SIG-M5 treated with dmso at 0.1 percent for 504 hours (cell line): ENCODE data around the gene SPATA13.

Source experiments
- DNase-seq: peaks from one replicate; lab custom pipeline; 2025; ENCODE audit not compliant: unreplicated experiment; lab: John Stamatoyannopoulos, UW

SPATA13 gene

GRCh38 chr13:24275041-24275440, 114.5 kb downstream of the SPATA13 start:
- DNase-seq, result no peak

GRCh38 chr13:24276306-24276705, 115.8 kb downstream of the SPATA13 start:
- DNase-seq, result peak; percentile 48

GRCh38 chr13:24276861-24277260, 116.3 kb downstream of the SPATA13 start:
- no peak for DNase-seq

GRCh38 chr13:24277761-24278160, 117.2 kb downstream of the SPATA13 start:
- DNase-seq, result no peak

GRCh38 chr13:24279327-24280110, 119.0 kb downstream of the SPATA13 start:
- peak; percentile 81 for DNase-seq

GRCh38 chr13:24280720-24281119, 120.2 kb downstream of the SPATA13 start:
- peak; percentile 92 for DNase-seq

- no peak for DNase-seq
Observed at GRCh38 chr13:24281188-24282008, 120.9 kb downstream of the SPATA13 start.

GRCh38 chr13:24282256-24282655, 121.7 kb downstream of the SPATA13 start:
- DNase-seq, result no peak

GRCh38 chr13:24284889-24285565, 124.5 kb downstream of the SPATA13 start:
- no peak for DNase-seq

GRCh38 chr13:24286624-24287023, 126.1 kb downstream of the SPATA13 start:
- no peak for DNase-seq

- no peak for DNase-seq
Observed at GRCh38 chr13:24287748-24288287, 127.3 kb downstream of the SPATA13 start.

- peak; percentile 85 for DNase-seq
Observed at GRCh38 chr13:24288870-24289269, 128.3 kb downstream of the SPATA13 start.

- DNase-seq, result no peak
Observed at GRCh38 chr13:24290280-24290932, 129.9 kb downstream of the SPATA13 start.

GRCh38 chr13:24292481-24292880, 132.0 kb downstream of the SPATA13 start:
- DNase-seq, result no peak

GRCh38 chr13:24293746-24294145, 133.2 kb downstream of the SPATA13 start:
- DNase-seq, result no peak

- no peak for DNase-seq
Observed at GRCh38 chr13:24299488-24300114, 139.1 kb downstream of the SPATA13 start.

- no peak for DNase-seq
Observed at GRCh38 chr13:24301434-24301833, 140.9 kb downstream of the SPATA13 start.

GRCh38 chr13:24301911-24302310, 141.4 kb downstream of the SPATA13 start:
- DNase-seq, result no peak

GRCh38 chr13:24304620-24305019, 144.1 kb downstream of the SPATA13 start:
- DNase-seq, result no peak

GRCh38 chr13:24306632-24307031, 146.1 kb downstream of the SPATA13 start:
- DNase-seq, result no peak
